Measurements from ENCODE around the gene RAB36. TPM values are rescaled to one million over a fixed set of nuclear protein-coding genes. Genes with fewer than 3 reads are reported as not detected.

Gene RAB36
- total RNA-seq, 3 donors from 2014 or later (not counting 1 experiment from before 2014, with no cell fraction given), result 1.7 to 2.9 (median 2.6) TPM

- H3K27me3 Mint-ChIP-seq (ENCODE audit: low read depth in 2 of 2), result no peaks in the 10 kb centered on the region
- no peak for TF ChIP-seq CTCF (IDR thresholded peaks at IDR 0.05)
- H3K4me1 Mint-ChIP-seq, result peaks cover 55 to 74% of the 10 kb centered on the region in 2 donors
- intact Hi-C loops (cut with micrococcal nuclease), result no loop called here
- ATAC-seq, result no peak
- no peaks in the 10 kb centered on the region for H3K9me3 ChIP-seq (ENCODE audit: control insufficient read depth, insufficient read depth, low read length)
- no peak overlapping the region for H3K4me3 ChIP-seq (ENCODE audit: low read length)
- 95% methylated on average over 3 of the region's 3 CpGs for WGBS (ENCODE audit: insufficient coverage)
- no peak overlapping the region for H3K27ac ChIP-seq (ENCODE audit: low read length)
- no peaks in the 10 kb centered on the region for H3K9me3 Mint-ChIP-seq
- no peak for DNase-seq
- peak overlapping the region in 1 of 2 donors; percentile 64 for H3K27ac Mint-ChIP-seq
- H3K27me3 ChIP-seq (ENCODE audit: control insufficient read depth, insufficient read depth, low read length), result no peaks in the 10 kb centered on the region
- no peaks in the 10 kb centered on the region for H3K36me3 ChIP-seq (ENCODE audit: control insufficient read depth, insufficient read depth, low read length)
- no peak overlapping the region for H3K4me3 Mint-ChIP-seq
- no peaks in the 10 kb centered on the region for H3K36me3 Mint-ChIP-seq
- H3K4me1 ChIP-seq (ENCODE audit: control insufficient read depth, insufficient read depth, low read length), result peaks cover 32% of the 10 kb centered on the region
These were observed 66.3 kb downstream of the RAB36 start for GRCh38 chr22:23211622-23212021.

GRCh38 chr22:23212061-23213021 is 67.1 kb downstream of the RAB36 start:
- 73% methylated on average over 10 of the region's 10 CpGs for WGBS (ENCODE audit: insufficient coverage)
- intact Hi-C loops (cut with micrococcal nuclease), result no loop called here
- Mint-ChIP-seq H3K9me3 (no peaks in the 10 kb centered on the region), H3K36me3 (no peaks in the 10 kb centered on the region), H3K4me3 (no peak overlapping the region), H3K27me3 (ENCODE audit: low read depth in 2 of 2) (no peaks in the 10 kb centered on the region), H3K4me1 (peaks cover 62 to 74% of the 10 kb centered on the region in 2 donors), H3K27ac (peak overlapping the region; percentile 8 to 64)
- H3K4me3 ChIP-seq (ENCODE audit: low read length), result no peak overlapping the region
- ATAC-seq (no peak), DNase-seq (no peak)
- peaks cover 40% of the 10 kb centered on the region for H3K4me1 ChIP-seq (ENCODE audit: control insufficient read depth, insufficient read depth, low read length)
- no peaks in the 10 kb centered on the region for H3K36me3 ChIP-seq (ENCODE audit: control insufficient read depth, insufficient read depth, low read length)
- no peak for TF ChIP-seq CTCF (IDR thresholded peaks at IDR 0.05)
- H3K9me3 ChIP-seq (ENCODE audit: control insufficient read depth, insufficient read depth, low read length), result no peaks in the 10 kb centered on the region
- no peaks in the 10 kb centered on the region for H3K27me3 ChIP-seq (ENCODE audit: control insufficient read depth, insufficient read depth, low read length)
- H3K27ac ChIP-seq (ENCODE audit: low read length), result no peak overlapping the region

GRCh38 chr22:23213022-23213555 is 67.8 kb downstream of the RAB36 start:
- Histone ChIP-seq H3K27ac (ENCODE audit: low read length) (no peak overlapping the region), H3K27me3 (ENCODE audit: control insufficient read depth, insufficient read depth, low read length) (no peaks in the 10 kb centered on the region), H3K4me1 (ENCODE audit: control insufficient read depth, insufficient read depth, low read length) (peaks cover 40% of the 10 kb centered on the region), H3K4me3 (ENCODE audit: low read length) (no peak overlapping the region), H3K9me3 (ENCODE audit: control insufficient read depth, insufficient read depth, low read length) (no peaks in the 10 kb centered on the region), H3K36me3 (ENCODE audit: control insufficient read depth, insufficient read depth, low read length) (no peaks in the 10 kb centered on the region)
- no peaks in the 10 kb centered on the region for H3K9me3 Mint-ChIP-seq
- H3K36me3 Mint-ChIP-seq, result no peaks in the 10 kb centered on the region
- no peak for TF ChIP-seq CTCF (IDR thresholded peaks at IDR 0.05)
- DNase-seq, result no peak
- H3K27ac Mint-ChIP-seq, result peak overlapping the region in 1 of 2 donors; percentile 12
- H3K27me3 Mint-ChIP-seq (ENCODE audit: low read depth in 2 of 2), result no peaks in the 10 kb centered on the region
- intact Hi-C loops (cut with micrococcal nuclease), result no loop called here
- 87% methylated on average over 13 of the region's 13 CpGs for WGBS (ENCODE audit: insufficient coverage)
- peaks cover 62 to 74% of the 10 kb centered on the region in 2 donors for H3K4me1 Mint-ChIP-seq
- H3K4me3 Mint-ChIP-seq, result no peak overlapping the region
- ATAC-seq, result no peak
